Stromal cell of bone marrow (primary cell): ENCODE measurements around the gene CRHR2.
"Not testable (repeated sequence)": the region's sequence is repeated elsewhere in the genome, so short reads cannot be mapped to it uniquely, and the experiment has no call there.

Experiments used
- DNase-seq: peaks from one replicate; pipeline ENCODE4 v3.0.0-alpha.2; 2012; ENCODE audit warnings: low read depth

CRHR2 gene

GRCh38 chr7:30654296-30655090, 27.8 kb downstream of the CRHR2 start:
- no peak for DNase-seq

DNA sequence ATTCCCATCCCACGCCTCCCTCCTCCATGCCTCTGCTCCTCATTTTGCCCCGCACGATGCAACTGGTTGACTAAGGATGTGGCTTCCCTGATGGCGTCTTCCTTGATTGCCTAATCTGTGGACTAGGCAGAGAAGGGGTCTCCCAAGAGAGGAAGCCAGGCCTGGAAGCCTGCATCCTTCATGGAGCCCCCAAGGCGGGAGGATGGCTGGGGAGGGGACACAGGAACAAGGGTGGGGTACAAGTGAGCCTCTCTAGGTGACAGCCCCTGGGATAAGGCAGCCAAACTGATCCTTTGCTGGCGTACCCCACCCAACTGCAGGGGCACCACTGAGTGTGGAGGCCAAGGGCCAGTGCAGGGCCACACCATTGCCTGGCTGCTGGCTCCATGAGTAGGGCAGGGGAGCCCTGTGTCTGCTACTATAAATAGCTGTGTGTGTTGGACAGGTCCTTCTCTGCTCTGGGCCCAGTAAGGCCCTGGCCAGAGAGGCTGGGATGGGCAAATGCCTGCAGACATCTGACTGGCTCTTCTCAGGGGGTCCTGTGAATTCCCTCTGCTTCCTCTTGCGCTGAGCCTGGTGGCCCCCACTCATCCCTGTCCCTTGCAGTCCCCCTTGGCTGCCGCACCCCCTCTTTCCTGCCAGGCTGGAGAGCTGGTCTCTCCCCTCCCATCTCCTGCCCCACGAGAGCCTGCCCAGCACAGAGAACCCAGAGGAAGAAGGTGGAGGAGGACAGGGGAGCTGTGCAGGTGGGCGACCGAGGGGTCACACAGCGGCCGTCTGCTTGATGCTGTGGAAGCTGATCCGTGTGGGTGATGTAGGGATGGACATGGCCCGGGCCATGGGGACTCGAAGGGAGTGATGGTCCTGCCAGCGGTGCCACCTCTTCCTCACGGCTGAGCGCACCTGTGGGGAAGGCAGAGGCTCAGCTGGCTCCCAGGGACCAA, 29.3 kb downstream of the CRHR2 start:
- no peak for DNase-seq

- DNase-seq: no peak
These were observed 30.1 kb downstream of the CRHR2 start for GRCh38 chr7:30652132-30652531.

DNA sequence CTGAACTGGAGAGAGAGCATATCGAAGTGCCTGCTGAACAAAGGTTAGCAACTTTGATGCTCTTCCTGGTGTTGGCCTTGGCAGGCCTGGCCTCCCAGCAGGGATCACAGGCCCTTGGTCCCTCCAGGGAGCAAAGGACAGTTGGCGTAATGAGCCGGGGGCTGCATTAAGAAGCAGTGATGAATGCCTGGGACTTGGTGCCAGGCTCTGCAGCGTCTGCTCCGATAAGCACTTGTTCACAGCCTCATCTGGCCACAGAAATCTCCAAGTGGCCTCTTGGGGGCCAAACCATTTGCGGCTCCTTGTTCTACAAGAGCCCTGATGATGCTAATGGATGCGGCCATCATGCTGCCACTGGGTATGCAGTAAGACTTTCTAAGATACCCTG, 31.8 kb downstream of the CRHR2 start:
- DNase-seq: no peak

DNA sequence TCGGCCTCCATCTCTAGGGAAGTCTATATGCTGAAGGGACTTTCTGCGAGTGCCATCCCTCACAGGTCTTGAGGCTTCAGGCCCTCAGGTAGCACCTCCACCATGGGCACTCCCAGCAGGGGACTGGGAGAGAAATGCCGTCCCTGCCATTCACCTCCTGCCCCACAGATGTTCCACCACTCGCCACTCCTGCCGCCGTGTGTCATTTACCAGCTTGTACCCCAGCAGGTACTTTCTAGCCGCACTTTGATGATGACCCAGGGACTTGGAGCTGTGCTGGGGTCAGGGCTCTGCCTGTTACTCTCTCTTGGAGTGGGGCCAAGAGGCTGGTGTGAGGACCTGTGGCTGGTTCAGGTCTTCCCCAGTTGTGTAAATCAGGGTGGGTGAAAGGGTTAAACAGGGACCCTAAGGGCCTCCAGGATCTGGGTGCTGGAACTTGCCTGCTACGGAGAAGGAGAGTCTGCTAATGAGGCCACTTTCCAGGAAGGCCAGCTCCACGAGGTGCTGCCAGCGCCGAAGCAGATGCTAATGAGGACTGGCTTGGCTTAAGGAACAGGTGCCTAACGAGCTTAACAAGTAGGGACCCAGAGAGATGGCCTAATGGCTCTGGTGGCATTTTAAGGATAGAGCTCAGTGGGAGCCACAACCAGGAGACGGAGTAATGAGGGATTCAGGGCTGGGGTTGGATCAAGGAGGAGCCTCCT, 32.4 kb downstream of the CRHR2 start:
- no peak for DNase-seq

- DNase-seq: no peak
These were observed 33.3 kb downstream of the CRHR2 start for GRCh38 chr7:30648744-30649540.

- DNase-seq: no peak
These were observed 34.5 kb downstream of the CRHR2 start for GRCh38 chr7:30647589-30648364.

GRCh38 chr7:30646154-30646553, 36.1 kb downstream of the CRHR2 start:
- DNase-seq: no peak

DNA sequence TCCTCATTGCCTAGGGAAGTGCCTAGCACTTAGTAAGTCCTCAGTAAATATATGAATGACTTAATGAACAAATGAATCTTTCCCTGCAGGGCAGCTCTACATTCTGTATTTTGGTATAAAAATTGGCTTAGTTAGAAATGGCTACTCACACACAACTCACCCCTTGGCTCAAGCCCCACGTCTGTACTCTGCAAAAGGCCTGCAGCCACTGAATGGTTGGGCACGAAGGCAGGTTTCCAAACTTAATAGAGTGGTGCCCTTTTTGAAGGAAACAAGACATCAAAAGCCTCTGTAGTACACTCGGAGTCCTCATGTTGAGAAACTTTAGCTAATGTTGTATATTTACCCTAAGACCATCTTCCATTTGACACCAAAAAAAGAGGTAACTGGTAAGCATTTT, 36.6 kb downstream of the CRHR2 start:
- no peak for DNase-seq

DNA sequence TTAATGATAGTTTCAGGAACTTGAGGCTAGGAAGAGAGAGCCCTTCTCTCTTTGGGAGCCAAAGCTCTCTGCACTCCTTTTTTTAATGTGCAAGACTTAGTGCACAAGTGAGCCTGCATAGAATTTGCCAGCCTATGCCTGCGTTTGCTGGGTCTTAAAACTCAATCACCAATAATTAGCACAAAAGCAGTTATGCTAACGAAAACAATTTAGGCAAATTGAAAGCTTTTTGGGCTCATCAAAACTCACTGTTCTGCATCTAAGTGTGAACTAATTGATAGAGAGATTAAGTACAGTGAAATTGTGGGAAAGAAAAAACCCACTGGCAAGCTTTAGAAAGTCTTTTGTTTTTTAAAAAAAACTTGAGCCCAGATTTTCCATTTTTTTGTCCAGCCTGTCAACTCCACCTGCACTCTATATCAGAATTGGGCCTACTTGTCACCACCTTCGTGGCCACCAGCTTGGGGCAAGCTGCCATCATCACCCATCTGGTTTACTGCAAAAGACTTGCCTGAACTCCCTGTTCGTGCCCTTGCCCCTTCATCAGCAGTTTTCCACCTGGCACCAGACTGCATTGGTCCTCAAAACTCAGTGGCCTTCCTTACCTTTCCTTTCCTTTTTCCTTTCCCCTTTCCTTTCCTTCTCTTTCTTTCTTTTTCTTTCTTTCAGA, 37.8 kb downstream of the CRHR2 start:
- no peak for DNase-seq

DNA sequence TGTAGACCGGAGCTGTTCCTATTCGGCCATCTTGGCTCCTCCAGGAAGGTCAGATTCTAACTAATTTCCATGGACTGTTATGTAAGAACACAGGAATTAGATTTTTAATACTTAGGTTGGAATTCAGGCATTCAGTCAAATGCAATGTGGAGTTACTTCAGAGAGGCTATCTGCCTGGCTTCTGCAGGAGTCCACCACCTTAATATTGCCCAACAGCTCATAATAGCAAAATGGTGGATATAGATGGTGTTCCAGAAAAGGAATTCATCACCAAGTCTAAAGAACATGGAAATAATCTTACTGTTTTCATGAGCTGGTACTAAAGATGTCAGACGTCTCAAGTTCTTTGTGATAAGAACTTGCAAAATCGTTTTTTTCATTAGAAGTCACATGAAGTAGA, 39.5 kb downstream of the CRHR2 start:
- no peak for DNase-seq

DNA sequence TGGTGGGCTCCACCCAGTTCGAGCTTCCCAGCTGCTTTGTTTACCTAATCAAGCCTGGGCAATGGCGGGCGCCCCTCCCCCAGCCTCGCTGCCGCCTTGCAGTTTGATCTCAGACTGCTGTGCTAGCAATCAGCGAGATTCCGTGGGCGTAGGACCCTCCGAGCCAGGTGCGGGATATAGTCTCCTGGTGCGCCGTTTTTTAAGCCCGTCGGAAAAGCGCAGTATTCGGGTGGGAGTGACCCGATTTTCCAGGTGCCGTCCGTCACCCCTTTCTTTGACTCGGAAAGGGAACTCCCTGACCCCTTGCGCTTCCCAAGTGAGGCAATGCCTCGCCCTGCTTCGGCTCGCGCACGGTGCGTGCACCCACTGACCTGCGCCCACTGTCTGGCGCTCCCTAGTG, 39.9 kb downstream of the CRHR2 start:
- not testable (repeated sequence) for DNase-seq

- no peak for DNase-seq
These were observed 46.5 kb downstream of the CRHR2 start for GRCh38 chr7:30635798-30636197.

- no peak for DNase-seq
These were observed 47.5 kb downstream of the CRHR2 start for GRCh38 chr7:30634634-30635201.

DNA sequence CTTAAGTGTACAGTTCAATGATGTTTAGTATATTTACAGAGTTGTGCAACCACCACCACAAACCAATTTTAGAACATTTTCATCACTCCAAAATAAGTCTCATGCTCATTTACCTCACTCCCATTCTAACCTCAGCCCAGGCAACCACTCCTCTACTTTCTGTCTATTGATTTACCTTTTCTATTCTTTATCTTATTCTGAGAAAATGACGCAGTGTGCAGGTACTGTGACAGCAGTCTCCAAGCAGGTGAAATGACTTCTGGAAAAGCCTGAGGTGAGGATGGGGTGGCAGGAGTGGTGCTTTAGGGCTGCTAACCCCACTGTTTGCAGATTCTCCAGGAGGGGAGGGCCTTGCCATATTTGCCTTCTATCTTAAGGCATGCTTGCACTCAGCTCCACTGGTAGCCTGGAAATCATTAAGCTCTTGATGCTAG, 48.0 kb downstream of the CRHR2 start:
- no peak for DNase-seq

DNA sequence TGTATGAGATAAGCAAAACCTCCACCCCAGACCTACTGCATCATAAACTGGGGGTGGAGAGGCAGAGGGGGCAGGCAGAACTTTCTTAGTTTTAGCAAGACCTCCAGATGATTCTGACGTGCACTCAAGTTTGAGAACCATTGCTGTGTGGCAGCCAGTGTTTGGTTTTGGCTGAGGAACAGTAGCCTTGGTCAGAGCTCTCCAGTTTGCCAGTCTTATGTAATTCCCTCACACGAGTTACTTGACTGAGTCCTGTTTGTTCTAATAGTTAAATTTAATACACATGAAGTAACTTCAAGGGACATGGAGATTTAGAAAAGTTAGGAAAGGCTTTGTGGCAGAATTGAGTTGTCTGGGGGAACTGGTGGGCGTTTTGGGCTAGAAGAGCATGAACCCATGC, 49.0 kb downstream of the CRHR2 start:
- no peak for DNase-seq

DNA sequence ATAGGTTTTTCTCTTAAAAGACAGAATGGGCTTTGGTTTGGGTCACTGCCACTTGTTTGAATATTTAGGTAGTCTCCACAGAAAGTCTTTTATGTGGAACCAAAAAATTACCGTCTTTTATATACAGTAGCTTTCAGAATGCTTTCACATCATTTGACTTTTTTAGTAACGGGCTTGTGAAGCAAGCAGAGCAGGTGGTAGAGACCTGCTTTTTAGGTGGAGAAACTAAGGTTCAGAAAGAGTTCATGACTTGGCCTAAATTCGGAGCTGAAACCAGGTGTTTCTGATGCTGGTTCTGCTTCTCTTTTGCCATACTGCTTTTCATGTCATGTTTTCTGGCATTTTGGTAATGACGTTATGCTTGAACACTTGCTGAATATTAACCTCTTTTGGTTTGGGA, 51.3 kb downstream of the CRHR2 start:
- DNase-seq: no peak

- DNase-seq: no peak
These were observed 55.2 kb downstream of the CRHR2 start for GRCh38 chr7:30627026-30627425.

DNA sequence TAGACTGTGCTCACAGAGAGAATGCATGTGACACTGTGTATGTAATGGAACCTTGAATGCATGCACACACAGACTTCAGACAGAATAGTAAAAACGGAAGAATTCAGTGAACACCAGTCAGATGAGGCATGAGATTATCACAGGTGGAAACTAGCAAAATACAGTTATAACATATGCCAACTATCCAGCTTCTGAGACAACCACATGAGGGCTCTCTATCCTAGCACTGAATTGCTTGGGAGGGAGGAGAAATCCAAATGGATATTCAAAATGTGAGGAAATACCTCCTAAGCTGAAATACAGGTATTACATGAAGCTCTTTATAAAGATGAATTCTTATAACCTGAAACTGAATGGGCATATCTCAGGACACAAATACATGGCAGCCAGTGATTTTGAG, 57.0 kb downstream of the CRHR2 start:
- DNase-seq: no peak

GRCh38 chr7:30618961-30619360, 63.3 kb downstream of the CRHR2 start:
- DNase-seq: no peak
